ENCODE measurements around the gene EIF4E2.

DNA sequence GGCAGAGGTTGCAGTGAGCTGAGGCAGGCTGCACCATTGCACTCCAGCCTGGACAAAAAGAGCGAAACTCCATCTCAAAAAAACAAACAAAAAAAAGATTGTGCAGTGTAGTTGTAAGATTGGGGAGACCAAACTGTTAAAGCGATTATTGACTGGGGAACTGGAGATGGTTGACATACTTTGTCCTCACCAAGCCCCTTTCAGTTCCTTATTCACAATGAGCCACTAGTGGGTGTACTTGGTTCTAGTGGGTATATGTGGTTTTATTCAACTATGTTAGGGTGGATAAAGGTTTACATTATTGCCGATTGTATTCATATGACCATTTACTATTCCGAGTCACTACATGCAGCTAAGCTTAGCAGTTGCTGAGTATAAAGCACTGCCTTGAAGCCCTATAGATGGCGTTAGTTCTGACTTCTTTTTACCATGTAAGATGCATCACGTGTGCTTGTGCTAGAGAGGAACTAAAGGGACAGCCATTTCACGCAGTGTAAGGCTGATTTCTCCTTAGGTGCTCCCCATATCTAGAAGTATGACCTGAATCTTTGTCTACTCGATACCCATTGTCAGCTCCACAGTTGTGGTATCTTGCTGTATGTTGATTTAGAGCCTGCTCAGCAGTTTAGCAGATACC lies 12.1 kb downstream of the EIF4E2 start:
- TF ChIP-seq EZH2phosphoT487 (IDR thresholded peaks at IDR 0.05; ENCODE audit: low read length) = no peak
- TF ChIP-seq, protein P1, sequence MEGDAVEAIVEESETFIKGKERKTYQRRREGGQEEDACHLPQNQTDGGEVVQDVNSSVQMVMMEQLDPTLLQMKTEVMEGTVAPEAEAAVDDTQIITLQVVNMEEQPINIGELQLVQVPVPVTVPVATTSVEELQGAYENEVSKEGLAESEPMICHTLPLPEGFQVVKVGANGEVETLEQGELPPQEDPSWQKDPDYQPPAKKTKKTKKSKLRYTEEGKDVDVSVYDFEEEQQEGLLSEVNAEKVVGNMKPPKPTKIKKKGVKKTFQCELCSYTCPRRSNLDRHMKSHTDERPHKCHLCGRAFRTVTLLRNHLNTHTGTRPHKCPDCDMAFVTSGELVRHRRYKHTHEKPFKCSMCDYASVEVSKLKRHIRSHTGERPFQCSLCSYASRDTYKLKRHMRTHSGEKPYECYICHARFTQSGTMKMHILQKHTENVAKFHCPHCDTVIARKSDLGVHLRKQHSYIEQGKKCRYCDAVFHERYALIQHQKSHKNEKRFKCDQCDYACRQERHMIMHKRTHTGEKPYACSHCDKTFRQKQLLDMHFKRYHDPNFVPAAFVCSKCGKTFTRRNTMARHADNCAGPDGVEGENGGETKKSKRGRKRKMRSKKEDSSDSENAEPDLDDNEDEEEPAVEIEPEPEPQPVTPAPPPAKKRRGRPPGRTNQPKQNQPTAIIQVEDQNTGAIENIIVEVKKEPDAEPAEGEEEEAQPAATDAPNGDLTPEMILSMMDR (IDR thresholded peaks at IDR 0.05; ENCODE audit: low read length) = no peak
